ENCODE data around the gene STAT4.

The STAT4 gene

DNA sequence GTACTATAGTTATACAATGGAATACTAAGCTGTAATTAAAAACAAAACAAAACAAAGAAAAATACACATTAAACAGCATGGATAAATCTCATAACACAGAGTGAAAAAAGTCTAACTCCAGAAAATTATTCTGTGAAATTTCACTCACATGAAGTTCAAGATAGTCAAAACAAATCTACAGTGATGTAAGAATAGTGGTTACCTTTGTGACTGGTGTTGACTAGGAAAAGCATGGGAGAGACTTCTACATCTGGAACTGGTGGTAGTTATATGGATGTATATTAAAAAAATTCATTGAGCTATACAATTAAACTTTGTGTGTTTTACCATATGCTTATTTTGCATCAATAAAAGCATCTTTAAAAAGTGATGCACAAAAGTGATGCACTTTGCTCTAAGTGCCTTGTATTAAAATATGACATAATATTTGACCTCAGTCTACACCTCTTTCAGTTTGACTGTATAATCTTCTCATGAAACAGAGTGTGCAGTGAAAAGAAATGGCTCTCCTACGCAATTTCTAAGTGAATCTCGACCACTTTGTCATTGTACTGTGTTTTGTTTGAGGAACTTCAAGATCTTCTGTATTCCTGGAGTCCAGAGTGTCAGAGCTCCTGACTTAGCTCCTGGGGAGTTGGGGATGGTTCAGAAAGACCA, 28.0 kb downstream of the STAT4 start:
- DNase-seq (ENCODE audit: low read depth, low spot score): no peak
- in situ Hi-C loops (cut with HindIII; ENCODE audit: low sequenced_read_pairs): no loop called here
- TF ChIP-seq, protein P1, sequence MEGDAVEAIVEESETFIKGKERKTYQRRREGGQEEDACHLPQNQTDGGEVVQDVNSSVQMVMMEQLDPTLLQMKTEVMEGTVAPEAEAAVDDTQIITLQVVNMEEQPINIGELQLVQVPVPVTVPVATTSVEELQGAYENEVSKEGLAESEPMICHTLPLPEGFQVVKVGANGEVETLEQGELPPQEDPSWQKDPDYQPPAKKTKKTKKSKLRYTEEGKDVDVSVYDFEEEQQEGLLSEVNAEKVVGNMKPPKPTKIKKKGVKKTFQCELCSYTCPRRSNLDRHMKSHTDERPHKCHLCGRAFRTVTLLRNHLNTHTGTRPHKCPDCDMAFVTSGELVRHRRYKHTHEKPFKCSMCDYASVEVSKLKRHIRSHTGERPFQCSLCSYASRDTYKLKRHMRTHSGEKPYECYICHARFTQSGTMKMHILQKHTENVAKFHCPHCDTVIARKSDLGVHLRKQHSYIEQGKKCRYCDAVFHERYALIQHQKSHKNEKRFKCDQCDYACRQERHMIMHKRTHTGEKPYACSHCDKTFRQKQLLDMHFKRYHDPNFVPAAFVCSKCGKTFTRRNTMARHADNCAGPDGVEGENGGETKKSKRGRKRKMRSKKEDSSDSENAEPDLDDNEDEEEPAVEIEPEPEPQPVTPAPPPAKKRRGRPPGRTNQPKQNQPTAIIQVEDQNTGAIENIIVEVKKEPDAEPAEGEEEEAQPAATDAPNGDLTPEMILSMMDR (IDR thresholded peaks at IDR 0.05; ENCODE audit: low read depth, low read length): no peak
- H3K4me3 ChIP-seq (ENCODE audit: low read depth, low read length): no peak overlapping the region

DNA sequence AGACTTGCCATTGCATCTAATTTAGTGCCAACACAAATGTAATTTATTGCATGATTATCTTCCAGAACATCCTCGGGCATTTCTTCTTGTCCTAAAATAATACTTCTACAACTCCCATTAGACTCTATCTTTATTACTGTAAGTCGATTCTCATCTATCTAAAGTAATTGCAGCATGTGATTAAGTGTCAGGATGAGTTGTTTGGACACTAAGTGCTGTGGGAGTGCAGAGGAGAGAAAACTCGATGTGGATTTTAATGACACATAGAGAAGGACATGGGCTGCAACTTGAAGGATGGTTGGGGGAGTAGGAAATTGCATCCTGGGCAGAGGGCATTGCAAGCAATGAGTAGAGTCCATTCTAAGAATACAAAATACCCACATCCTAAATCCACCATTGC, 33.5 kb downstream of the STAT4 start:
- DNase-seq (ENCODE audit: low read depth, low spot score): no peak
- in situ Hi-C loops (cut with HindIII; ENCODE audit: low sequenced_read_pairs): no loop called here

DNA sequence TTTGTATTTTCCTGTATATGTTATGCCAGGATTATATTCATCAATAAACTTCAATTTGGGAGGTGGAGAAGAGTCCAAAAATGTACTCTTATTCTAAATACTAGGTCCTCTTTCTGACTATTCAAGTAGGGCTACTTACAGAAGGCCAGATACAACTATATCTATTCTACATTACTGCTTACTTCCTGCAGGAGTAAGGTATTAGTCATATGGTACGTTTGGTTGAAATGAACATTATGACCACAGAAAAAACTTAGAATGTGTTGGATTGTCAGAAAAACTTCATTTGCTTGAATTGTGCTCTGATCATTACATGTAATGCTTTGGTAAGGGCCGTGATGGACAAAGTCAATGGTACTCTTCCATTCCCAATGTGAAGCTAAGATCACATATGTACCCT, 35.0 kb downstream of the STAT4 start:
- peak; percentile 33 for DNase-seq (ENCODE audit: low read depth, low spot score)

More for the DNA sequence above, 33.5 kb downstream of the STAT4 start:
- H3K4me3 ChIP-seq (ENCODE audit: low read depth, low read length): no peak overlapping the region
- TF ChIP-seq, protein P1 (IDR thresholded peaks at IDR 0.05; ENCODE audit: low read depth, low read length): no peak

DNA sequence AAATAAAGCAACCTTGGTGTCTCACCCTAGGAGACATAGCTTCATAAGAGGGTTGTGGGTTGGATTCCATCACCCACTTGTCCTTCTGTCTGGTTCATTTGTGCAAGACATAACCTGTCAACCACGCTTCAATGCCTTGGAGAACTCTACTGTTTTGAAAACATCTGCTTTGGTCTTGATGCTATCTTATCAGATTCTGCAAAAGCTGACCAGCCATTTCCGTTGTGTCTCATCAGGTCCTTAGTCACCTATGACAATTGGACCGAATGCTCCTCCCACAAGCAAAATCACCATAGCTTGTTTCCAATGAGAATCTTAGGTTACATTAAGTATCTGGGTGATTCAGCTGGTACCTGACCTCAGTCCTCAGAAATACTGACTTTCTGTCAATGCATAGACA, 35.4 kb downstream of the STAT4 start:
- H3K4me3 ChIP-seq (ENCODE audit: low read depth, low read length): no peak overlapping the region
- in situ Hi-C loops (cut with HindIII; ENCODE audit: low sequenced_read_pairs): no loop called here
- no peak for DNase-seq (ENCODE audit: low read depth, low spot score)

More for the DNA sequence above, 35.0 kb downstream of the STAT4 start:
- H3K4me3 ChIP-seq (ENCODE audit: low read depth, low read length): no peak overlapping the region
- TF ChIP-seq, protein P1 (IDR thresholded peaks at IDR 0.05; ENCODE audit: low read depth, low read length): no peak
- in situ Hi-C loops (cut with HindIII; ENCODE audit: low sequenced_read_pairs): no loop called here

DNA sequence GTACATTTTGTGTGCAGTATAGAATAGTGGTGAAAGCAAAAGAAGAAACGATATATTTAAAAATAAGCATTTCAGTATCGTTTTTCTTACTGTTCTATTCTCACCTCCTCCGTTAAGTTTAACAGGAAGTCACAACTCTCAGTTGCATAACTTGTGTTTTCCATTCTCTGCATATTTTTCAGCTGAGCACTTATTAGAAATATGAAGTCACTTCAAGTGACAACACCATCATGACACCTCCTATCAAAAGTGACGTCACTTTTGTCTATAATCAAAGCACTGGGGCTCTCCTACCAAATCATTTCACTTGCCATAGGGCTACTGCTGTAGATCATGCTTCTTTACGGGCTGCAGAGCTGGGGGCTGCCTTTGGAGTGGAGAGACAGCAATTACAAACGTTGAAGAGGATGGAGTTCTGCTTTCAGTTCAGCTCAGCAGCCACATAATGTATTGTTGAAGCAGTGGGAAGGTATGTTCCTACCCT, 36.3 kb downstream of the STAT4 start:
- in situ Hi-C loops (cut with HindIII; ENCODE audit: low sequenced_read_pairs): no loop called here
- no peak overlapping the region for H3K4me3 ChIP-seq (ENCODE audit: low read depth, low read length)
- no peak for DNase-seq (ENCODE audit: low read depth, low spot score)
- TF ChIP-seq, protein P1 (IDR thresholded peaks at IDR 0.05; ENCODE audit: low read depth, low read length): no peak

More for the DNA sequence above, 35.4 kb downstream of the STAT4 start:
- TF ChIP-seq, protein P1 (IDR thresholded peaks at IDR 0.05; ENCODE audit: low read depth, low read length): no peak

DNA sequence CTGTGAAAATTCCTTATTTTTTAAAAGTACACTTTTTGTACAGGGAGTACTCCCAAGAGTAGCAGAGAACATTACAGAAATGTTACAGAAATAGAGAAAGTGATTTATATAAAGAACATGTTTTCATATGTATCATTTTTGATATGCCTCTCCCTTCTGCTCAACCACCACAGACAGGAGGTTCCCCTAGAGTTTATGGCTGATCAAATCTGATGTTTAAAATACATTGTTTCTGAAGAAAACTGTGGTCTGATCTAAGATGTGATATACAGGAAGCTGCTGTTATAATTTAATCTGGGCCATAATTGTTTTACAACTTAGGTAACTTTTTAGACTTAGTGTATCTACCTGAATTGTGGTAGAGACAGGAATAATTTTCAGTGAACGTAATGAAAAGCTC, 37.0 kb downstream of the STAT4 start:
- in situ Hi-C loops (cut with HindIII; ENCODE audit: low sequenced_read_pairs): no loop called here
- TF ChIP-seq, protein P1 (IDR thresholded peaks at IDR 0.05; ENCODE audit: low read depth, low read length): no peak
- no peak for DNase-seq (ENCODE audit: low read depth, low spot score)
- H3K4me3 ChIP-seq (ENCODE audit: low read depth, low read length): no peak overlapping the region

Measured in astrocyte of the spinal cord (primary cell).